GM12891 (cell line): Measurements from ENCODE around the gene NTNG1.

Source experiments
- POLR2A ChIP-seq: IDR thresholded peaks from 2 replicates; pipeline ENCODE4 v1.6.1; 2011; ENCODE audit warnings: low read depth, low read length, control low read depth
- POLR2AphosphoS5 ChIP-seq: IDR thresholded peaks from 2 replicates; pipeline ENCODE4 v1.6.1; 2011; ENCODE audit warnings: low read depth, low read length, control low read depth
- POU2F2 ChIP-seq: IDR thresholded peaks from 2 replicates; pipeline ENCODE4 v1.6.1; 2011; ENCODE audit warnings: low read depth, mild to moderate bottlenecking, control low read depth, low read length, moderate library complexity
- TAF1 ChIP-seq: IDR thresholded peaks from 2 replicates; pipeline ENCODE4 v1.6.1; 2011; ENCODE audit warnings: low read depth, low read length, control low read depth

DNA sequence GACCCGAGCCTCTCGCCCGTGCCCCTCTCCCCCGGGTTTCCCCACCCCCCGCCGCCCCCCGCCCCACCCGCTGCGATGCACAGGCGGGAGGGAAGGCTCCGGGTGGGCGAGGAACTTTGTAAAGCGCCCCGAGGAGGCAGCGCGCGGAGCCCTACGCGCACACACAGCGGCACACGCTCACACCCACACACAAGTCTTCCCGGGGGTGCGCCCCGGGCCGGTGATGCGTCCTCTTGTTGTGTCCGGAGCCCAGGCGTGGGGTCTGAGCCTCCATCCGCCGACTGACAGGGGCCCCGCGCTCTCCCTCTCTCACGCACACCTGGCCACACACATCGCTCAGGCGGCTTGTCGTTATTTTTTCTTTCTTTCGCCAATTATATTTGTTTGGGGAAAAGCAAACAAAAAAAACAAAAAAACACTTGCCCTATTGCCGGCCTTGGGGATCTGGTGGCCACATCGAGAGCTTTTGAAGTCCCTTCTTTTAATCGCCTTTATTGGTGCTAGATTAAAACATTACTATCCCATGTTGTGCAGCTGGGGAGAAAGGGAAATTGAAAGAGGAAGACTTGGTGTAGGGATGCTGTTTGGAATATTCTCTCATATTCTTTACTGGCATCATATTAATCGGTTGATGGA lies 770 bp downstream of the NTNG1 start:
- TF ChIP-seq POLR2A (no peak), POLR2AphosphoS5 (no peak), TAF1 (no peak), POU2F2 (no peak; the same call in 1 of the 2 replicates)
